Renal cortex interstitium (tissue), 11 donors: ENCODE results near the gene SCNN1G. TPM values are rescaled to one million over a fixed set of nuclear protein-coding genes. Genes with fewer than 3 reads are reported as not detected.

Experiments used
- DNase-seq, 11 donors: peaks; one replicate each; pipeline ENCODE4 v3.0.0-alpha.2; 2013; ENCODE audit warnings: low read depth in 9 of 11, low spot score in 4 of 11; ENCODE audit errors: extremely low read depth in 1 of 11
- polyA plus RNA-seq, 3 donors: library from polyadenylated mRNA; unstranded; fragments of 120-200 nt; gene quantifications; one replicate each; pipeline ENCODE4 v1.2.1, GENCODE V29; 2013; ENCODE audit not compliant: insufficient read length in 3 of 3

SCNN1G gene
- polyA plus RNA-seq, 3 donors: 25.8 to 47.0 (median 36.0) TPM

GRCh38 chr16:23148513-23149266 is 33.9 kb upstream of the SCNN1G start:
- peak in 1 of 11 donors; percentile 50 for DNase-seq

DNA sequence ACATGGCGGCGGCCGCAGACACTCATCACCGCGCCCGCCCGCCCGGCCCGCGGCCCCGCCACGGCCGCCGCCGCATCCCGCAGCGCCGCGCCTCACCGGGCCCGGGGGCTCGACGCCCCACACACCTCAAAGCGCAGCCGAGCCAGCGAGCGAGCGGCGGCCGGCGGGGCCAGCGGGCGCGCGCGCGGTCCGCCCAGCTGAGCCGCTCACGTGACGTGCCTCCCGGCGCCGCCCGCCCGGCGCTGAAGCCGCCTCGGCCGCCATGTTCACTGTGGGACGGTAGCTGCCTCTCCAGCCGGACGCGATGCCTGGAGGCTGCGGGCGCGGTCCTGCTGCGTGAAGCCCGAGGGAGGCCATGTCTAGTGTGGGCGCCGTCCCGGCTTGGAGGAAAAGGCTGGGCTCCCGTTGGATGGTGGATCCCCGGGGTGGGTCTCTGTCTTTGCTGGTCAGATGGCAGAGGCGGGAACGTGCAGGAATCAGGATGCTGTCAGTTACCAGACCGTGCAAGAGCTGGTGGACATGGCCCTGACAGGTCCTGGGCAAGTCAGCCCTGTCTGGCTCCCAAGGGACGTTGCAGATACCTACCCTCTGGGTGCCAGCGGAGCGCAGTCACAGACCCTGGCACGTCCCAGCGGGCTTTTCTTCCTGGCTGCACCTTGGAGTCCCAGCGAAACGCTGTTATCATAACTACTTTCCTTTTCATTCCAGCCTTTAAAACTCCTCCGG is 33.1 kb upstream of the SCNN1G start, which contains the start of gene USP31:
Gene USP31, minus strand, starts transcription at position 186 of the 726 bp plus-strand sequence. Its CDS starts 182 bp downstream, at position 4.
- peak; percentile 73 to 95 (median 89) for DNase-seq

- no peak for DNase-seq
These were observed 32.6 kb upstream of the SCNN1G start for GRCh38 chr16:23149993-23150364.

DNA sequence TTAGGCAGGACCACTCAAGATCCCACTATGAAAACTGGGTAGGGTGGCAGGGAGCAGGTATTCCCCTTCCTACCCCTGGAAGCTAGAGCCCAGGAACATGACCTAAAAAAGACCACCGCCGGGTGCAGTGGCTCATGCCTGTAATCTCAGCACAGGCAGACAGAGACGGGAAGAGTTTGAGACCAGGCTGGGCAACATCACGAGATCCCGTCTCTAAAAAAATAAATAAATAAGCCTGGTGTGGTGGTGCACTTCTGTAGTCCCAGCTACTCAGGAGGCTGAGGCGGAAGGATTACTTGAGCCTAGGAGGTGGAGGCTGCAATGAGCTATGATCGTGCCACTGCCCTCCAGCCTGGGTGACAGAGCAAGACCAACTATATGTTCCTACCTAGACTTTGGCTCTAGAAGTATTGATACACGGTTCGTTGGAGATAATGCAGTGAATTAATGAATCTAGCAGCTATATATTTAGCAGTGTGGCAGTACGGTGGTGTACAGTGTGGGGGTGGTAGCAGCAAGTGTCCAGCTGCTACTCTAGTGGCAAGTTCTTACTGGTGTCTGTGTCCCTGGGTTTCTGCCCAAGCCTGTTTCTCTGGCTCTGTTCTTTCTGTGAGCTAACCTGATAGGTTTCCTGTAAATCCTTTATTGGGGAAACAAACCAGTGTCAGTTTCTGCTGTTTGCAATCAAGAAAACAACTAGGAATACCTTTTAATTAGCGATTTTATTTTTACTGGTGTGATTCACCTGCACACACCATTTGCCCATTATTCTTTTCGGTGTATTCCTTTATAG is 30.0 kb upstream of the SCNN1G start:
- no peak for DNase-seq

DNA sequence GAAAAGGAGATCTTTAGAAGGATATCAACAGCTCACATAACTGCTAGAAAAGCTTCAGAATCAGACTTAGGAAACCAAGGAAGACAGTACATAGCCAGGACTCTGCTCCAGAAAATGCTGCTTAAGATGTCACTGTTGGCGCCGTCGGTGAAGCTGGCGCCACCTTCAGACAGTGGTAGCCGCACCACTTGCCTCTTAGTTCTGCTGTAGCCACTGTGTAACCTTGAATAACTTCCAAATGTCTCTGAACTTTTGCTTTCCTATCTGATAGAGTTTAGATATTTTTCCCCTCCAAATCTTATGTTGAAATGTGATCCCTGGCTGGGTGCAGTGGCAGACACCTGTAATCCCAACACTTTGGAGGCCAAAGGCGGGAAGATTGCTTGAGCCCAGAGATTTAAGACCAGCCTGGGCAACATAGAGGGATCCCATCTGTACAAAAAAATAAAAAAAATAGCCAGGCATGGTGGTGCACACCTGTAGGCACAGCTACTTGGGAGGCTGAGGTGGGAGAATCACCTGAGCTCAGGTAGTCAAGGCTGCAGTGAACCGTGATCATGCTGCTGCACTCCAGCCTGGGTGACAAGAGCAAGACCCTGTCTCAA is 27.0 kb upstream of the SCNN1G start:
- no peak for DNase-seq

GRCh38 chr16:23156110-23156509 is 26.4 kb upstream of the SCNN1G start:
- DNase-seq: no peak

DNA sequence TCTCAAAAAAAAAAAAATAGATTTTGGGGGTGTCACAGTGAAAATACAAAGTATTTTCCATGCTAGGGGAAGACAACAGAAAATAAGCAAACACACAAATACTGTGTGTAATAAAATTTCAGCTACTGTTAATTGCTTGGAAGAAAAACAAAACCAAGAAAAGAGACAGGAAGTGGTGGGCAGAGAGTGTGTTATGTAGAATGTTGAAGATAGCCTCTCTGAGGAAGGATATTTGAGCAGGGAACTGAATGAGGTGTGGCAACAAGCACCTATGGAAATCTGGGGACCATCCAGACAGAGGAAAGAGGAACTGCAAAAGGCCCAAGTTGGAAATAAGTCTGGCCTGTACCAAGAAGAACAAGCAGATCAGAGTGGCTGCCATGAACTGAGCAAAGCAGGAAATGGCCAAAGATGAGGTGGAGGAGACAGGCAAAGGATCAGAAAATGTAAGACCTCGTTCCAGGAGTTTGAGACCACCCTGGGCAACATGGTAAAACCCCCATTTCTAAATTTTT is 25.5 kb upstream of the SCNN1G start:
- DNase-seq: no peak

- DNase-seq: no peak
These were observed 24.4 kb upstream of the SCNN1G start for GRCh38 chr16:23158114-23158513.

- no peak for DNase-seq
These were observed 22.5 kb upstream of the SCNN1G start for GRCh38 chr16:23160082-23160481.

DNA sequence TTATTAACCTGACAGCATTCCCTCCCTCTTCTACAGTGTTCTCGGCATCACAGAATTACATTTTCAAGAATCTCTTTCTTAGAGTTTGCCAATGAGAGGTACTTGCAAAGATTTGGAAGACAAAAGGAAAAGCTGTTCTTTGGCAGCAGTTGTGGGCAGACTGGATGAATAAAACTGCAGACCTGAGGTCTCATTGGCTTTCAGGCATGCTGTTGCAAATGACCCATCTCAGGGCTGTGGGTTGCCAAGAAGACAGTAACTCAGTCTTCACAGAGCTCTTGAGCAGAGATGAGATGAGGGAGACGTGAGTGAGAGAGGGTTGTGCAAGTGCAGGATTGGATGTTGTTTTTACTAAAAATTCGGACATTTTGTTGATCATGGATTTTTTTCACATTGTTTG is 22.0 kb upstream of the SCNN1G start:
- DNase-seq: no peak

- DNase-seq: no peak
These were observed 18.6 kb upstream of the SCNN1G start for GRCh38 chr16:23163921-23164320.

- DNase-seq: no peak
These were observed 17.8 kb upstream of the SCNN1G start for GRCh38 chr16:23164736-23165135.

- no peak for DNase-seq
These were observed 10.0 kb upstream of the SCNN1G start for GRCh38 chr16:23172583-23172982.

GRCh38 chr16:23172994-23173393 is 9.6 kb upstream of the SCNN1G start:
- DNase-seq: no peak

DNA sequence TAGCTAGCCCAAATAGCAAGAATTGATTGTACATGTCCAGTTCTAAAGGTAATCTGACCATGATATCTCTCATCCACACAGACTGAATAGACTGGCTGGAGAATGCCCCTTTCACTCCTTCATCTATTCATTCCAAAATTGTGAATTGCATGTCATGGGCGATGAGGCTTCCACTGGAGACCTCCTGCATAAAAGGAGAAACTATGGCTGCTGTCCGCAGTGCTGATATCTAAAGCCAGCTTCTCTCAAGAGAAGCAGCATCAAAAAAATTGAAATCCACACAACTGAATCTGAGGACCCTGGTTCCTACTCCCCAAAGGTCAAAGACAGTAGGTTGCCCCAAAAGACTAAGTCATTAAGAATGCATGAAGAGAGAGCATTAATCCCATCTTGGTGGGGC is 7.9 kb upstream of the SCNN1G start:
- DNase-seq: peak in 2 of 11 donors; percentile 18 to 21

- DNase-seq: no peak
These were observed 6.9 kb upstream of the SCNN1G start for GRCh38 chr16:23175651-23176050.

- DNase-seq: no peak
These were observed 1.0 kb upstream of the SCNN1G start for GRCh38 chr16:23181506-23181905.

GRCh38 chr16:23182206-23182678 is 303 bp upstream of the SCNN1G start:
- peak in 9 of 11 donors; percentile 41 to 70 (median 62) for DNase-seq

GRCh38 chr16:23183543-23183862 is 958 bp downstream of the SCNN1G start:
- DNase-seq: no peak
